ENCODE data around the gene CEMP1.

CEMP1 gene

GRCh38 chr16:2518823-2519710 lies 12.1 kb downstream of the CEMP1 start:
- DNase-seq: no peak

- no peak for DNase-seq
Observed at GRCh38 chr16:2517954-2518605, 13.1 kb downstream of the CEMP1 start.

- DNase-seq: no peak
Observed at GRCh38 chr16:2516391-2517240, 14.6 kb downstream of the CEMP1 start.

- DNase-seq: no peak
Observed at GRCh38 chr16:2515180-2515851, 15.9 kb downstream of the CEMP1 start.

GRCh38 chr16:2514333-2515179 lies 16.7 kb downstream of the CEMP1 start:
- no peak for DNase-seq

GRCh38 chr16:2513405-2514332 lies 17.5 kb downstream of the CEMP1 start, which contains the start of gene ATP6V0C:
Gene ATP6V0C (plus strand): TSS chr16:2513952. CDS start chr16:2514104, 152 bp downstream.
- peak; percentile 94 for DNase-seq

- DNase-seq: no peak
Observed at GRCh38 chr16:2512735-2513404, 18.3 kb downstream of the CEMP1 start.

GRCh38 chr16:2511996-2512734 lies 19.0 kb downstream of the CEMP1 start:
- DNase-seq: no peak

GRCh38 chr16:2511128-2511800 lies 19.9 kb downstream of the CEMP1 start:
- DNase-seq: no peak

GRCh38 chr16:2508722-2509400 lies 22.3 kb downstream of the CEMP1 start:
- no peak for DNase-seq

GRCh38 chr16:2507665-2508064 lies 23.5 kb downstream of the CEMP1 start:
- no peak for DNase-seq

- no peak for DNase-seq
Observed at GRCh38 chr16:2507052-2507659, 24.1 kb downstream of the CEMP1 start.

GRCh38 chr16:2505695-2506094 lies 25.5 kb downstream of the CEMP1 start:
- no peak for DNase-seq

GRCh38 chr16:2501946-2502895 lies 29.0 kb downstream of the CEMP1 start:
- no peak for DNase-seq

- DNase-seq: peak; percentile 69
Observed at GRCh38 chr16:2500918-2501750, 30.1 kb downstream of the CEMP1 start.

Data from COR-L47 (cell line).